Activated T-cell treated with anti-CD3 and anti-CD28 coated beads for 1 hour (primary cell): ENCODE results near the gene MIA2.
A peak's percentile ranks its signal among the peaks of the same experiment; 100 is the strongest.
"Not testable (repeated sequence)": the region's sequence is repeated elsewhere in the genome, so short reads cannot be mapped to it uniquely, and the experiment has no call there.

Source experiments
- DNase-seq: peaks from one replicate; pipeline ENCODE4 v3.0.0-alpha.2; 2020; ENCODE audit warnings: low read depth

The MIA2 gene

DNA sequence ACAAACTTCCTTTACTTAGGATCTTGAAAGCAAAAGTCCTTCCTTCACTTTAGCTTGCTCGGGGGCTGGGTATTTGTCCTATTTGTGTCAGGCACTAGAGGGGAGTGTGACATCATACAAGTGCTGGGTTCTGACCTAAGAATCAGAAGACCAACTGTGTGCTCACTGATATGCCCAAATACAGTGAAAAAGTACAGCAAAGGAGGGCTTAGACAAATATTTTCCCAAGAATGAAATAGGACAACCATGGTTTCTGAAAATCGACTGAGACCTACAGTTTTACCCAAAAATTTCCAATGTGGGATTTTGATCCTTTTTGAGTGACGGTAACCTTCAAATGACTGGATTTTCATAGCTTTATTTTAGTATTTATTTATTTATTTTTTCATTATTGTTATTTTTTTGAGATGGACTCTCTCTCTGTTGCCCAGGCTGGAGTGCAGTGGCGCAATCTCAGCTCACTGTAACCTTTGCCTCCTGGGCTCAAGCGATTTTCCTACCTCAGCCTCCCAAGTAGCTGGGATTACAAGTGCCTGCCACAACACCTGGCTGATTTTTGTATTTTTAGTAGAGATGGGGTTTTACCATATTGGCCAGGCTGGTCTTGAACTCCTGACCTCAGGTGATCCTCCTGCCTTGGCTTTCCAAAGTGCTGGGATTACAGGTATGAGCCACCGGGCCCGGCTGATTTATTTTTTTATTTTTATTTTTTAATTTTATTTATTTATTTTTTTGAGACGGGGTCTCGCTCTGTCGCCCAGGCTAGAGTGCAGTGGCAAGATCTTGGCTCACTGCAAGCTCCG is 1.8 kb upstream of the MIA2 start:
- peak; percentile 11 for DNase-seq

- no peak for DNase-seq
Measured at GRCh38 chr14:39232554-39233415, 930 bp upstream of the MIA2 start.

- not testable (repeated sequence) for DNase-seq
Measured at GRCh38 chr14:39234986-39235385, 1.3 kb downstream of the MIA2 start.

DNA sequence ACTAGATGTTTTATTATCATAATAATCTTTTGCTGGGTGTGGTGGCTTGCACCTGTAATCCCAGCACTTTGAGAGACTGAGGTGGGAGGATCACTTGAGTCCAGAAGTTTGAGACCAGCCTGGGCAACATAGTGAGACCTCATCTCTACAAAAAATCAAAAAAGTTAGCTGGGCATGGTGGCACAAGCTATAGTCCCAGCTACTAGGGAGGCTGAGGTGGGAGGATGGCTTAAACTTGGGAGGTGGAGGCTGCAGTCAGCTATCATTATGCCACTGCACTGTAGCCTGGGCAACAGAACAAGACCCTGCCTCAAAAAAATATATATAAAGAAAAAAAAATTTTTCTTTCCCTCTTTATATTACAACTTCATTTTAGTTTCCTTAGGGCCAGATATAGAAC is 1.8 kb downstream of the MIA2 start:
- not testable (repeated sequence) for DNase-seq

GRCh38 chr14:39240769-39241168 is 7.1 kb downstream of the MIA2 start:
- no peak for DNase-seq

GRCh38 chr14:39241637-39242036 is 7.9 kb downstream of the MIA2 start:
- no peak for DNase-seq

DNA sequence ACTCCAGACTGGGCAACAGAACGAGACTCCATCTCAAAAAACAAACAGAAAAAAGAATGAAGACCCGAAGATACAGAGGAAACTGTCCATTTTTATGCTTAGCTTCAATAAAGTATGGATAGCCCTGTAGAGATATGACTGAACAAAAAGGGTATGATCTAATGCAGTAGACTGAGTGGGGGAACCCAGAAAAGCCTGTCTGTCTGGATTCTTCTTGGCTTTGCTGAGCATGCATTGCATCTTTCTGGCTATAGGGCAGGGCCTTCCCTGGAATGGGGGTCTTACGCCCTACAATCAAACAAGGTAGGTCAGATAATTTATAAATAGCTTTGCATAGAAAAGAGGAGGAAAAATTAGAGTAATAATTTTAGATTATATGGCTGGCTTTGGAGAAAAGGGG is 10.1 kb downstream of the MIA2 start:
- no peak for DNase-seq

DNA sequence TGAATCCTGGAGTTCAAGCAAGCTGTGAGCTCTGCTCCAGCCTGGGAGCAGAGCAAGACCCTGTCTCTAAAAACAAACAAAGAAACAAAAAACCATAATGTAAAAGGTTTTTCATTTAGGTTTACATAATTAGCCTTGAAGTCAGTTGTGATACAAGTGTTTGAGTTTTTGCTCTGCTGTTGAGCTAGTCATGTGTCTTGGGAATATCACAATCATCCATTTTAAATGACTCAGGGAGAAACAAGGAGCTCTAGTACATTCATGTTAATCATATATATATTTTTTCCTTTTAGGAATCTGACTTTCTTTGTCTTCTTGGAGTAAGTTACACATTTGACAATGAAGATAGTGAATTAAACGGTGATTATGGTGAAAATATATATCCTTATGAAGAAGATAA is 12.9 kb downstream of the MIA2 start:
- no peak for DNase-seq

- no peak for DNase-seq
Measured at GRCh38 chr14:39247256-39247655, 13.5 kb downstream of the MIA2 start.

DNA sequence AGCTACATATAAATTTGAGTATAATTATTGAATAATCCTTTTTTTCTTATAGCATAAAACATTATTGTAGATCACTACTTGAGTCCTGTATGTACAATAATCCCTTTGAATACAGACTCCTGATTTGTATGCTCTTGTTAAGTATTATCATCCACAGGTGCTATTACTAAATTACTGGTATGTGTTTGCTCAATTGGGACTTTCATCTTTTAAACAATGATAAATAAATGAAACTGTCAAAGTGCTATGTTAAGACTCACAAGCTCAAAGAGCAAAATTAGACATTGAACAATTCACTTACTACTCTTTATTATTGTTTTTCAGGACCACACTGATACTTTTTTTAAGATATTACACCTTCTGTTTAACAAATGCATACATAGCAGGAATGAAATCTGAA is 17.8 kb downstream of the MIA2 start:
- no peak for DNase-seq

DNA sequence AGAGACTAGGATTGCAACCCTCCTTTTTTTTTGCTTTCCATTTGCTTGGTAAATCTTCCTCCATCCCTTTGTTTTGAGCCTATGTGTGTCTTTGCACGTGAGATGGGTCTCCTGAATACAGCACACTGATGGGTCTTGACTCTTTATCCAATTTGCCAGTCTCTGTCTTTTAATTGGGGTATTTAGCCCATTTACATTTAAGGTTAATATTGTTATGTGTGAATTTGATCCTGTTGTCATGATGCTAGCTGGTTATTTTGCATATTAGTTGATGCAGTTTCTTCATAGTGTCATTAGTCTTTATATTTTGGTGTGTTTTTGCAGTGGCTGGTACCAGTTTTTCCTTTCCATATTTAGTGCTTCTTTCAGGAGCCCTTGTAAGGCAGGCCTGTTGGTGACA is 23.7 kb downstream of the MIA2 start:
- DNase-seq = not testable (repeated sequence)

DNA sequence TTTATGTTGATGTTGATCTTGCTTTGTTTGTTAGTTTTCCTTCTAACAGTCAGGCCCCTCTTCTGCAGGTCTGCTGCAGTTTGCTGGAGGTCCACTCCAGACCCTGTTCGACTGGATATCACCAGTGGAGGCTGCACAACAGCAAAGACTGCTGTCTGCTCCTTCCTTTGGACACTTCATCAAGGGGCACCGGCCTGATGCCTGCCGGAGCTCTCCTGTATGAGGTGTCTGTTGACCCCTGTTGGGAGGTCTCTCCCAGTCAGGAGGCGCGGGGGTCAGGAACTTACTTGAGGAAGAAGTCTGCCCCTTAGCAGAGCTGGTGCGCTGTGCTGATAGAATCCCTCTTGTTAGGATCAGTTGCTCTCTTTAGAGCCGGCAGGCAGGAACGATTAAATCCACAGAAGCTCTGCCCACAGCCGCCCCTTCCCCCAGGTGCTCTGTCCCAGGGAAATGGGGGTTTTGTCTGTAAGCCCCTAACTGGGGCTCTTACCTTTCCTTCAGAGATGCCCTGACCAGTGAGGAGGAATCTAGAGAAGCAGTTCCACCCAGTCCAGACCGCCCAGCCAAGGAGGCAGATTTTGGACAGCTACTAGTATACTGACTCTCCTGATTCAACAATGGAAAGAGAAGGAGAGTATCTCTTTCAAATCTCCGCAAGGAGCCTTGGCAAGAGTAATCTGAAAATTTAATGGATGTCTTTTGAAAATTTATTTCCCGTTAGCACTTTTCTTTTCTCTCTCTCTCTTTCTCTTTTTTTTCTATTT is 25.2 kb downstream of the MIA2 start:
- no peak for DNase-seq

DNA sequence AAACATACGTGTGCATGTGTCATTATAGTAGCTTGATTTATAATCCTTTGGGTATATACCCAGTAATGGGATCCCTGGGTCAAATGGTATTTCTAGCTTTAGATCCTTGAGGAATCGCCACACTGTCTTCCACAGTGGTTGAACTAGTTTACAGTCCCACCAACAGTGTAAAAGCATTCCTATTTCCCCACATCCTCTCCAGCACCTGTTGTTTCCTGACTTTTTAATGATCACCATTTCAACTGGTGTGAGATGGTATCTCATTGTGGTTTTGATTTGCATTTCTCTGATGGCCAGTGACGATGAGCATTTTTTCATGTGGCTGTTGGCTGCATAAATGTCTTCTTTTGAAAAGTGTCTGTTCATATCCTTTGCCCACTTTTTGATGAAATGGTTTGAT is 26.4 kb downstream of the MIA2 start:
- not testable (repeated sequence) for DNase-seq

GRCh38 chr14:39262214-39262613 is 28.5 kb downstream of the MIA2 start:
- DNase-seq = not testable (repeated sequence)

- DNase-seq = no peak
Measured at GRCh38 chr14:39264057-39264456, 30.3 kb downstream of the MIA2 start.

GRCh38 chr14:39264558-39264957 is 30.8 kb downstream of the MIA2 start:
- no peak for DNase-seq

DNA sequence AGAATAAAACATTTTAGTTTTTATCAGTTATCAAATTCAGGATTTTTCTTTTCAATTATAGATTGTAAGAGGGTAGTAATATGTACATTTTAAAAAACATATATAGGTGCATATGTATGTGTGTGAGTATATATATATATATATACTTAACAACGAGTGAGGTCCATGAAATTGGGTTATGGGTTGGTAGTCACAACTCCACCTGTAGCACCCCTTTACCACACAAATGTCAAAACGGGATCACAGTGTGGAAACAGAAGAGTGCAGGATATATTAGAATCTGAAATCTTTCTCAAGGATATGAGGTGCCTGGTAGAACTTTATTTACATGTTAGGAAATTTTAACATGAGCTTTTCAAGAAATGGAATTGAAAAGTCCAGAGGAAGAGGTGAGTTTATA is 31.3 kb downstream of the MIA2 start:
- DNase-seq = no peak

DNA sequence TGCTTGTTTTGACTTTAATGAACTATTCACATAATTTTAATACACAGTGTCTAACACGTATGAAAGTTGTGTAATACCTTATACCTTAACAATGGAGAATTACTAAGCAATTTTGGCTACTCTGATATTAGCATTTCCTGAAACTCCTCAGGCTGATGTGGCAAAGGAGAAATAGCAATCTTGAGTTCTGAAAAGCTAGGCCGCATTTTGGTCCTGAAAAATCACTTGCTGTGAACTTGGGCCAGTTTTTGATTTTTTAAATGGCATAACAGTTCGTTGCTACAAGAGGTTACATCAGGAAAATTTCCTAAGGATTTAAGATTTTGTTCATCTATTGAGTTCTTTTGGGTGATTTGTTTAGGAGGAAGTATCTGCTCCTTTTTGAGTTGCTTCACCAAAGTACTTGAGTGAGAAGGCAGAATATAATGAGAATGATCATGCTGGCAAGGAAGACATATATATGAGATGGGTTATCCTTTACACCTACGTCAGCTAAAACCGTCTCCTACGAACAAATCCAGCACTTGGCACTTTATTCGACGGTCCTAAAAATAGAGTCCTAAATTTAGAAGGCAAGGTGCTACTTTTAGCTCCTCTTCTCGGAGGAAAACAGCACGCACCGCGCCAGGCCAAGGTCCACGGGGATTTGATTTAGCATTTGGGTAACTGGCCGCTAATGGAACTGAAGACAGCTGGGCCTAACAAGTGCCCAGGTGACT is 32.2 kb downstream of the MIA2 start:
- no peak for DNase-seq

GRCh38 chr14:39266525-39266870 is 32.8 kb downstream of the MIA2 start:
- DNase-seq = no peak

GRCh38 chr14:39266871-39267607 is 33.3 kb downstream of the MIA2 start:
- DNase-seq = peak; percentile 63

DNA sequence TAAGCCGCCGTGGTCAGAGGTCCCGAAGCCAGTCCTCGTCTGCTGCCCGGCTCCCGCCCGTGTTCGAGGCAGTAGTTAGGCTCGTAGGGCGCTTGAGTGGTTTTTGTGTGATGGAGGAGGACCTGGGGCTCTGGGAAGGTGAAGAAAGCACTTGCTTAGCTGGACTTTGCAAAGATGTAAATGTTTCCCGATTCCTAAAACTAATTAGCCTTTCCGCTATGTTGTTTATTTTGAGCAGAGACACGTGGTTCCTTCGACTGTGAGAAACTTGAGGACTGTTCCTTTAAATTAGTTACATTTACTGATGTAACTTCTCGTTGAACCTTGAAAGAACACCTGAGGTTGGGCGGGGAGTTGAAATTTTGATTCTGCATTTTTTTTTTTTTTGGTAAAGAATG is 33.9 kb downstream of the MIA2 start:
- no peak for DNase-seq
